ENCODE measurements around the gene PCDHGB4.
"Not testable (repeated sequence)": the region's sequence is repeated elsewhere in the genome, so short reads cannot be mapped to it uniquely, and the experiment has no call there.

The PCDHGB4 gene

GRCh38 chr5:141402553-141403243 lies 15.2 kb downstream of the PCDHGB4 start, which contains the start of gene PCDHGA9:
PCDHGA9 (plus strand) TSS chr5:141402778; CDS start chr5:141402953, 175 bp downstream.
- peak in 1 of 2 experiments; percentile 15 for DNase-seq

- no peak for DNase-seq
Observed at GRCh38 chr5:141403387-141403786, 15.9 kb downstream of the PCDHGB4 start.

GRCh38 chr5:141407790-141408505 lies 20.4 kb downstream of the PCDHGB4 start, which contains the start of gene PCDHGB6:
PCDHGB6 (plus strand) TSS chr5:141408021; CDS start chr5:141408203, 182 bp downstream.
- not testable (repeated sequence) for DNase-seq

GRCh38 chr5:141409598-141410306 lies 22.3 kb downstream of the PCDHGB4 start:
- no peak for DNase-seq

- DNase-seq, result no peak
Observed at GRCh38 chr5:141411575-141411974, 24.1 kb downstream of the PCDHGB4 start.

- DNase-seq, result peak; percentile 9 to 42
Observed at GRCh38 chr5:141412854-141413539, 25.5 kb downstream of the PCDHGB4 start, which contains the start of gene PCDHGA10. PCDHGA10 (plus strand) TSS chr5:141412987; CDS start chr5:141413176, 189 bp downstream.

- DNase-seq, result no peak
Observed at GRCh38 chr5:141413540-141414069, 26.1 kb downstream of the PCDHGB4 start.

GRCh38 chr5:141414548-141415274 lies 27.2 kb downstream of the PCDHGB4 start:
- not testable (repeated sequence) for DNase-seq

- not testable (repeated sequence) for DNase-seq
Observed at GRCh38 chr5:141415275-141415618, 27.7 kb downstream of the PCDHGB4 start.

GRCh38 chr5:141417494-141418172 lies 30.1 kb downstream of the PCDHGB4 start, which contains the start of gene PCDHGB7:
PCDHGB7 (plus strand) TSS chr5:141417677; CDS start chr5:141417860, 183 bp downstream.
- peak; percentile 74 to 80 for DNase-seq

- no peak for DNase-seq
Observed at GRCh38 chr5:141419074-141419880, 31.8 kb downstream of the PCDHGB4 start.

GRCh38 chr5:141420855-141421488 lies 33.5 kb downstream of the PCDHGB4 start, which contains the start of gene PCDHGA11:
PCDHGA11 (plus strand) TSS chr5:141421051; CDS start chr5:141421228, 177 bp downstream.
- no peak for DNase-seq

GRCh38 chr5:141421489-141421855 lies 34.0 kb downstream of the PCDHGB4 start:
- no peak for DNase-seq

- no peak for DNase-seq
Observed at GRCh38 chr5:141422742-141423291, 35.3 kb downstream of the PCDHGB4 start.

- DNase-seq, result no peak
Observed at GRCh38 chr5:141427783-141428426, 40.4 kb downstream of the PCDHGB4 start.

GRCh38 chr5:141430332-141431113 lies 43.0 kb downstream of the PCDHGB4 start, which contains the start of gene PCDHGA12:
PCDHGA12 (plus strand) TSS chr5:141430507; CDS start chr5:141430760, 253 bp downstream.
- DNase-seq, result no peak

GRCh38 chr5:141431286-141431685 lies 43.8 kb downstream of the PCDHGB4 start:
- no peak for DNase-seq

GRCh38 chr5:141432308-141432707 lies 44.8 kb downstream of the PCDHGB4 start:
- not testable (repeated sequence) for DNase-seq
